ENCODE data around the gene UBN1.

Gene UBN1, protein sequence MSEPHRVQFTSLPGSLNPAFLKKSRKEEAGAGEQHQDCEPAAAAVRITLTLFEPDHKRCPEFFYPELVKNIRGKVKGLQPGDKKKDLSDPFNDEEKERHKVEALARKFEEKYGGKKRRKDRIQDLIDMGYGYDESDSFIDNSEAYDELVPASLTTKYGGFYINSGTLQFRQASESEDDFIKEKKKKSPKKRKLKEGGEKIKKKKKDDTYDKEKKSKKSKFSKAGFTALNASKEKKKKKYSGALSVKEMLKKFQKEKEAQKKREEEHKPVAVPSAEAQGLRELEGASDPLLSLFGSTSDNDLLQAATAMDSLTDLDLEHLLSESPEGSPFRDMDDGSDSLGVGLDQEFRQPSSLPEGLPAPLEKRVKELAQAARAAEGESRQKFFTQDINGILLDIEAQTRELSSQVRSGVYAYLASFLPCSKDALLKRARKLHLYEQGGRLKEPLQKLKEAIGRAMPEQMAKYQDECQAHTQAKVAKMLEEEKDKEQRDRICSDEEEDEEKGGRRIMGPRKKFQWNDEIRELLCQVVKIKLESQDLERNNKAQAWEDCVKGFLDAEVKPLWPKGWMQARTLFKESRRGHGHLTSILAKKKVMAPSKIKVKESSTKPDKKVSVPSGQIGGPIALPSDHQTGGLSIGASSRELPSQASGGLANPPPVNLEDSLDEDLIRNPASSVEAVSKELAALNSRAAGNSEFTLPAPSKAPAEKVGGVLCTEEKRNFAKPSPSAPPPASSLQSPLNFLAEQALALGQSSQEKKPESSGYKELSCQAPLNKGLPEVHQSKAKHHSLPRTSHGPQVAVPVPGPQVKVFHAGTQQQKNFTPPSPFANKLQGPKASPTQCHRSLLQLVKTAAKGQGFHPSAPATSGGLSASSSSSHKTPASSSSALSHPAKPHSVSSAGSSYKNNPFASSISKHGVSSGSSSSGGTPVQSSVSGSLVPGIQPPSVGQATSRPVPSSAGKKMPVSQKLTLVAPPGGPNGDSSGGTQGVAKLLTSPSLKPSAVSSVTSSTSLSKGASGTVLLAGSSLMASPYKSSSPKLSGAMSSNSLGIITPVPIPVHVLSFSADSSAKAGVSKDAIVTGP (N-terminal part only)

DNA sequence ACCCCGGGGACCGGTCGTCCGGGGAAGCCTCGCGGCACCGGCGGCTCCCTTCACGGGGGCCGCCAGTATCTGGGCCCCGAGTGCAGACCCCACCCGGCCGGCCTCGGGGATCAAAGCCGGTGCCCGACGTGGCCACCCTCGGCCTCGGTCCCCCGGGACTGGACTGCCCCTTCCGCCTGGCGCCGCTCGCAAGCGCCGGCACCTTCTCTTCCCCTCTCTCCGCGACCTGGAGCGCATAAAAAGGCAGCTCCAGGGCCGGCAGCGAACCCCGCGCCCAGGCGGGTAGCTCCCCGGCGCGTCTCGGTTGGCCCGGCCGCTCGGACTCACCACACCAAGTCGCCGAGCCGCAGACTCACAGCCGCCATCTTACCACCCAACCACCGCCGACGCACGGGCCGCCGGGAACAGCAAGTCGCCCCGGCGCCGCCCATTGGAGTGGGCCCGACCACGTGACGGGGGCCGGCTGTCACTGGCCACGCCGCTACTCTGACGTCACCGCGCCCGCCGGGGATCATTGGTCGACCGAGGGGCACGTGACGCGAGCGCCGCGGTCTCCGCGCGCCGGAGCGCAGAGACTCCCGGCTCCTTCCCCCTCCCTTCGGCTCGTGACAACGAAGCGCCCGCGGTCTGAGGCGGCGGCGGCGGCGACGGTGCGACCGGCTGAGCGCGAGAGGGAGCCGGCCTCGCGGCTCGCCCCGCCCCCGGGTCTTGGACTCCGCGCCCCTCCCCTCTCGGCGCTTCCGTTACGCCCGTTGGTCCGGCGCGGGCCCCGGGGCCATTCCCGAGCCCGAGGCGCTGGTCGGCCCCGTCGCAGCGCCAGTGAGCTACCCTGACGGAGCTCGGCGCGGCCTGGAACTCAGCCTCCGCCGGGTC is at the start of gene UBN1, which contains the start of gene GLYR1:
Gene UBN1, plus strand, starts transcription at position 581 of the 873 bp plus-strand sequence. CDS start 5,437 bp downstream, outside the sequence.
Gene GLYR1, minus strand, starts transcription at position 388 of the 873 bp plus-strand sequence. Its CDS starts 23 bp downstream, at position 365.
- H3K9me3 ChIP-seq (ENCODE audit: insufficient read depth, low read length) = no peaks in the 10 kb centered on the region
- no peaks in the 10 kb centered on the region for H3K27me3 ChIP-seq (ENCODE audit: insufficient read depth, insufficient read length)
- peaks cover 49% of the 10 kb centered on the region for H3K36me3 ChIP-seq (ENCODE audit: insufficient read depth, insufficient read length, low read length)
- peak; percentile 82 for TF ChIP-seq YY1 (IDR thresholded peaks at IDR 0.05; ENCODE audit: insufficient read depth, insufficient read length)
- TF ChIP-seq SUZ12 (IDR thresholded peaks at IDR 0.05; ENCODE audit: extremely low read depth, insufficient read depth, insufficient read length) = no peak
- H3K4me3 ChIP-seq (ENCODE audit: insufficient read length, low read depth) = peak within 1 kb of the TSS; percentile 90
- H3K4me1 ChIP-seq (ENCODE audit: insufficient read depth, insufficient read length) = no peaks in the 10 kb centered on the region
- H3K9ac ChIP-seq (ENCODE audit: insufficient read length, low read depth) = peak within 1 kb of the TSS; percentile 96
- peak; percentile 99 for DNase-seq (ENCODE audit: low read depth, low spot score)

- Histone ChIP-seq H3K4me3 (ENCODE audit: insufficient read length, low read depth) (no peak overlapping the region), H3K36me3 (ENCODE audit: insufficient read depth, insufficient read length, low read length) (peaks cover 44% of the 10 kb centered on the region), H3K4me1 (ENCODE audit: insufficient read depth, insufficient read length) (peaks cover 25% of the 10 kb centered on the region), H3K9ac (ENCODE audit: insufficient read length, low read depth) (no peak overlapping the region), H3K9me3 (ENCODE audit: insufficient read depth, low read length) (no peaks in the 10 kb centered on the region), H3K27me3 (ENCODE audit: insufficient read depth, insufficient read length) (peaks cover 3% of the 10 kb centered on the region)
- TF ChIP-seq YY1 (IDR thresholded peaks at IDR 0.05; ENCODE audit: insufficient read depth, insufficient read length) = no peak
- TF ChIP-seq ZNF274 (IDR thresholded peaks at IDR 0.05; ENCODE audit: low read depth, low read length) = no peak
- TF ChIP-seq SUZ12 (IDR thresholded peaks at IDR 0.05; ENCODE audit: extremely low read depth, insufficient read depth, insufficient read length) = no peak
- DNase-seq (ENCODE audit: low read depth, low spot score) = no peak
Measured at GRCh38 chr16:4797805-4798252, 49.5 kb upstream of the UBN1 start.

DNA sequence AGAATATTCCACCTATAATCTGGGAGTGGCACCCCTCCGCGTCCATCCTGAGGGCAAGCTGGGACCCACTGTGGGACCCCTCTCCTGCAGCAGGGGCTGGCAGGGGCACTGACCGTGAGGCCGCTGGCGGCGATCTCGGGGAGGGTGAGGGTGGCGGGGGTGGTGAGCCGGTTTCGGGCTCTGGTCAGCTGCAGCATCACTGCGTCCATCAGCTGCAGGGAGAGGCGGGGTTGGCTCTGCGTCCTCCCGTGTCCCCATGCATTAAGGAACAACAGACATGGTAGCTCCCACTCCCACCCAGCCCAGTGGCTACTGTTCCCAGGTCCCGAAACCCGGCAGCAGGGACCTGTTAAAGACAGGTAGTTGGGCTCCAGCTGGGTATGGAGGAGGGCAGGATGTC is 48.8 kb upstream of the UBN1 start:
- Histone ChIP-seq H3K4me1 (ENCODE audit: insufficient read depth, insufficient read length) (peaks cover 26% of the 10 kb centered on the region), H3K9ac (ENCODE audit: insufficient read length, low read depth) (no peak overlapping the region), H3K9me3 (ENCODE audit: insufficient read depth, low read length) (no peaks in the 10 kb centered on the region), H3K4me3 (ENCODE audit: insufficient read length, low read depth) (no peak overlapping the region), H3K36me3 (ENCODE audit: insufficient read depth, insufficient read length, low read length) (peaks cover 45% of the 10 kb centered on the region), H3K27me3 (ENCODE audit: insufficient read depth, insufficient read length) (peaks cover 3% of the 10 kb centered on the region)
- TF ChIP-seq ZNF274 (IDR thresholded peaks at IDR 0.05; ENCODE audit: low read depth, low read length) (no peak), SUZ12 (IDR thresholded peaks at IDR 0.05; ENCODE audit: extremely low read depth, insufficient read depth, insufficient read length) (no peak), YY1 (IDR thresholded peaks at IDR 0.05; ENCODE audit: insufficient read depth, insufficient read length) (no peak)
- no peak for DNase-seq (ENCODE audit: low read depth, low spot score)

DNA sequence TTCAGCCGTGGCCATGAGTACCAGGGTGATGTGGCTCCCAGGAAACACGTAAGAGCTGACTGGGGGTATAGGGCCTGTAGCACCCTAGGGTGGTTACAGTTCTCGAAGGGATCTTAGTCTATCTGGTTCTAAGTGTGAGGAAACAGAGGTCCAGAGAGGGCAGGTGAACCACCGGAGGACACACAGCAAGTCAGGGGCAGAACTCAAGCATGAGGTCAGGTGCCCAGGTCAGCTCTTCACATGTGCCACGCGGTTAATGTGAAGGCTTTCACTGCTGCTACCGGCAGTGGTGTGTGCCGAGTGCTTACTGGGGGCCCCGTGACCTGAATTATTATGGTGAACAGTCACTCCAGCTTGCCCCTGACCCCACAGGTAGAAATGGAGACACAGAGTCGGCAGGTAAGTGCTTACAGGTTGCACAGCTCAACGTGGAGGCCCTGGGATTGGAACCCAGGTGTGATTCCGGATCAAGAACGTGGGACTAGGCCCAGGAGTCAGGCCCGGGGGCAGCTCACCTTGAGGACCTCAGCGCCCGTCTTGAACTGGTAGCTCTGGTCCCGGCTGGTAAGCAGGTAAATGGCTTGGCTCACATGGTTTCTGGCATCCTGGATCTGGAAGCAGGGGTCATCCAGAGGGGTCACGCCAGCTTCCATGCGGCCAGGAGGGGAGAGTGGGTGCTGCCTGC is 48.0 kb upstream of the UBN1 start:
- Histone ChIP-seq H3K9me3 (ENCODE audit: insufficient read depth, low read length) (no peaks in the 10 kb centered on the region), H3K4me3 (ENCODE audit: insufficient read length, low read depth) (no peak overlapping the region), H3K4me1 (ENCODE audit: insufficient read depth, insufficient read length) (peaks cover 34% of the 10 kb centered on the region), H3K9ac (ENCODE audit: insufficient read length, low read depth) (no peak overlapping the region), H3K27me3 (ENCODE audit: insufficient read depth, insufficient read length) (peaks cover 3% of the 10 kb centered on the region), H3K36me3 (ENCODE audit: insufficient read depth, insufficient read length, low read length) (peaks cover 54% of the 10 kb centered on the region)
- TF ChIP-seq YY1 (IDR thresholded peaks at IDR 0.05; ENCODE audit: insufficient read depth, insufficient read length) = no peak
- TF ChIP-seq SUZ12 (IDR thresholded peaks at IDR 0.05; ENCODE audit: extremely low read depth, insufficient read depth, insufficient read length) = no peak
- TF ChIP-seq ZNF274 (IDR thresholded peaks at IDR 0.05; ENCODE audit: low read depth, low read length) = no peak
- no peak for DNase-seq (ENCODE audit: low read depth, low spot score)

DNA sequence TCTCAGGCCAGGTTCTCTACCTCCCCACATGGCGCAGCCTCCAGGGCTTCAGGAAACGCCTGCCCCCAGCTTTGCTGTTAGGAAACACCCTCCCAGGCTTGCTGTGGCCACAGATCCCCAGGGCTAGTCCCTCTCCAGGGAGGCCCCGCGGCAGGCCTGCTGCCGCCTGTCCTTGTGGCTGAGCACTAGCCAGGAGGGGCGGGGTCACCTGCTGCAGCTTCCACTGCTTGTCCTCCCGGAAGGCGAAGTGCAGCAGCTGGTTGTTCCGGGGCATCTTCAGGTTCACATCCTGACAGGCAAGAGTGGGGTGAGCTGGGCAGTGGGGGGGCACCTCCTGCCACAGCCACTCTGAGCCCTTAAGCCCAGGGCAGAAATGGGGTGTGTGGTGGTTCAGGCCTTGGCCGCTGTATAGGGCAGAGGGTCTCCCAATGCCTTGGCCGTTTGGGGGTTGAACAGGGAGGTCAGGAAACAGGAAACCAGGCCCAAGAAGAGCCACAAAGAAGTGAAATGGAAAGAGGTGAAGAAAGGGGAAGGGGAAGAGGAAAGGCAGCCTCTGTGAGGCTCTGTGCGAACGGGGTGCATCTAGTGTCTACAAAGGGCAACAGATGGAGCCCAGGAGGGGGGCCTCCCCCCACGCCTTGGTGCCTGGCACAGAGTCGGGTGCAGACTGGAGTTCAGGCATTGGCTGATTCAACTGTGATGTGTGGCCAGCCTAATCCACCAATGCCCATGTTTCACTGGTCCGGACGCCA is 46.8 kb upstream of the UBN1 start:
- no peak for TF ChIP-seq ZNF274 (IDR thresholded peaks at IDR 0.05; ENCODE audit: low read depth, low read length)
- TF ChIP-seq SUZ12 (IDR thresholded peaks at IDR 0.05; ENCODE audit: extremely low read depth, insufficient read depth, insufficient read length) = no peak
- TF ChIP-seq YY1 (IDR thresholded peaks at IDR 0.05; ENCODE audit: insufficient read depth, insufficient read length) = no peak
- peaks cover 3% of the 10 kb centered on the region for H3K27me3 ChIP-seq (ENCODE audit: insufficient read depth, insufficient read length)
- peaks cover 64% of the 10 kb centered on the region for H3K36me3 ChIP-seq (ENCODE audit: insufficient read depth, insufficient read length, low read length)
- peaks cover 43% of the 10 kb centered on the region for H3K4me1 ChIP-seq (ENCODE audit: insufficient read depth, insufficient read length)
- H3K9ac ChIP-seq (ENCODE audit: insufficient read length, low read depth) = peak overlapping the region; percentile 92
- H3K4me3 ChIP-seq (ENCODE audit: insufficient read length, low read depth) = no peak overlapping the region
- H3K9me3 ChIP-seq (ENCODE audit: insufficient read depth, low read length) = no peaks in the 10 kb centered on the region
- DNase-seq (ENCODE audit: low read depth, low spot score) = no peak
